ENCODE results near the gene UBE2G2. TPM values are rescaled to one million over a fixed set of nuclear protein-coding genes. Genes with fewer than 3 reads are reported as not detected.

Gene UBE2G2
- total RNA-seq, 1 donor from 2014 or later = 67.4 TPM

GRCh38 chr21:44800971-44801467 is 601 bp downstream of the UBE2G2 start:
- FAIRE-seq (no peak), DNase-seq (ENCODE audit: low read depth) (peak; percentile 48)
- peak overlapping the region; percentile 87 for H3K4me3 ChIP-seq (ENCODE audit: low read depth, low read length)
- H3K27me3 ChIP-seq (ENCODE audit: control insufficient read depth, insufficient read depth, low read length) = no peaks in the 10 kb centered on the region
- TF ChIP-seq CTCF (IDR thresholded peaks at IDR 0.05; ENCODE audit: insufficient read depth, low read length, severe bottlenecking) = peak; percentile 57
- H3K36me3 ChIP-seq (ENCODE audit: control insufficient read depth, insufficient read depth, low read length) = peaks cover 7% of the 10 kb centered on the region

- H3K27me3 ChIP-seq (ENCODE audit: control insufficient read depth, insufficient read depth, low read length) = no peaks in the 10 kb centered on the region
- FAIRE-seq (no peak), DNase-seq (ENCODE audit: low read depth) (peak; percentile 50)
- peaks cover 7% of the 10 kb centered on the region for H3K36me3 ChIP-seq (ENCODE audit: control insufficient read depth, insufficient read depth, low read length)
- peak; percentile 48 for TF ChIP-seq CTCF (IDR thresholded peaks at IDR 0.05; ENCODE audit: insufficient read depth, low read length, severe bottlenecking)
- no peak overlapping the region for H3K4me3 ChIP-seq (ENCODE audit: low read depth, low read length)
These were observed 1.5 kb downstream of the UBE2G2 start for GRCh38 chr21:44800103-44800502.

GRCh38 chr21:44799646-44800045 is 2.0 kb downstream of the UBE2G2 start:
- DNase-seq (ENCODE audit: low read depth) (no peak), FAIRE-seq (no peak)
- no peak for TF ChIP-seq CTCF (IDR thresholded peaks at IDR 0.05; ENCODE audit: insufficient read depth, low read length, severe bottlenecking)
- Histone ChIP-seq H3K4me3 (ENCODE audit: low read depth, low read length) (no peak overlapping the region), H3K27me3 (ENCODE audit: control insufficient read depth, insufficient read depth, low read length) (no peaks in the 10 kb centered on the region), H3K36me3 (ENCODE audit: control insufficient read depth, insufficient read depth, low read length) (peaks cover 7% of the 10 kb centered on the region)

GRCh38 chr21:44797775-44798174 is 3.8 kb downstream of the UBE2G2 start:
- no peaks in the 10 kb centered on the region for H3K27me3 ChIP-seq (ENCODE audit: control insufficient read depth, insufficient read depth, low read length)
- H3K36me3 ChIP-seq (ENCODE audit: control insufficient read depth, insufficient read depth, low read length) = peaks cover 9% of the 10 kb centered on the region
- no peak for TF ChIP-seq CTCF (IDR thresholded peaks at IDR 0.05; ENCODE audit: insufficient read depth, low read length, severe bottlenecking)
- H3K4me3 ChIP-seq (ENCODE audit: low read depth, low read length) = no peak overlapping the region
- FAIRE-seq = no peak
- DNase-seq (ENCODE audit: low read depth) = no peak

GRCh38 chr21:44795342-44795741 is 6.3 kb downstream of the UBE2G2 start:
- Histone ChIP-seq H3K27me3 (ENCODE audit: control insufficient read depth, insufficient read depth, low read length) (no peaks in the 10 kb centered on the region), H3K36me3 (ENCODE audit: control insufficient read depth, insufficient read depth, low read length) (peaks cover 12% of the 10 kb centered on the region), H3K4me3 (ENCODE audit: low read depth, low read length) (no peak overlapping the region)
- FAIRE-seq = no peak
- no peak for TF ChIP-seq CTCF (IDR thresholded peaks at IDR 0.05; ENCODE audit: insufficient read depth, low read length, severe bottlenecking)
- DNase-seq (ENCODE audit: low read depth) = peak; percentile 53

Data from bronchial epithelial cell (primary cell).